ENCODE results near the gene PRKAR1A.

PRKAR1A gene

DNA sequence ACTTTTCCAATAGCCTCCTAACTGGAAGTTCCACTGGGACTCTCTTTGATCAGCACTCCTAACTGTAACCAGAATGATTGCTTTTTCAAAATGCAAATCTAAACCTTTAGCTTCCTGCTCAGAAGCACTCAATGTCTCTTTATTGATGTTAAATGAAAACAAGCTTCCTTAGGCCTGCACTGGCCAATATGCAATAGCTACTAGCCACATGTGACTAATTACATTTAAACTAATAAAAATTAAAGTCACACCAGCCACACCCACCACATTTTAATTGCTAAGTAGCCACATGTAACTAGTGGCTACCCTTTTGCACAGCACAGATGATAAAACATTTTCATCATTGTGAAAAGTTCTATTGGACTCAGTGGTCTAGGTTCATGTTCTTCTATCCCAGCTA lies 57.1 kb downstream of the PRKAR1A start:
- H3K27me3 ChIP-seq (ENCODE audit: insufficient read depth, poor library complexity, severe bottlenecking) = peaks cover 2% of the 10 kb centered on the region
- TF ChIP-seq POLR2AphosphoS5 (IDR thresholded peaks at IDR 0.05; ENCODE audit: low read depth) = no peak
- TF ChIP-seq GABPA (IDR thresholded peaks at IDR 0.05; ENCODE audit: low read depth) = no peak
- TF ChIP-seq, protein P1, sequence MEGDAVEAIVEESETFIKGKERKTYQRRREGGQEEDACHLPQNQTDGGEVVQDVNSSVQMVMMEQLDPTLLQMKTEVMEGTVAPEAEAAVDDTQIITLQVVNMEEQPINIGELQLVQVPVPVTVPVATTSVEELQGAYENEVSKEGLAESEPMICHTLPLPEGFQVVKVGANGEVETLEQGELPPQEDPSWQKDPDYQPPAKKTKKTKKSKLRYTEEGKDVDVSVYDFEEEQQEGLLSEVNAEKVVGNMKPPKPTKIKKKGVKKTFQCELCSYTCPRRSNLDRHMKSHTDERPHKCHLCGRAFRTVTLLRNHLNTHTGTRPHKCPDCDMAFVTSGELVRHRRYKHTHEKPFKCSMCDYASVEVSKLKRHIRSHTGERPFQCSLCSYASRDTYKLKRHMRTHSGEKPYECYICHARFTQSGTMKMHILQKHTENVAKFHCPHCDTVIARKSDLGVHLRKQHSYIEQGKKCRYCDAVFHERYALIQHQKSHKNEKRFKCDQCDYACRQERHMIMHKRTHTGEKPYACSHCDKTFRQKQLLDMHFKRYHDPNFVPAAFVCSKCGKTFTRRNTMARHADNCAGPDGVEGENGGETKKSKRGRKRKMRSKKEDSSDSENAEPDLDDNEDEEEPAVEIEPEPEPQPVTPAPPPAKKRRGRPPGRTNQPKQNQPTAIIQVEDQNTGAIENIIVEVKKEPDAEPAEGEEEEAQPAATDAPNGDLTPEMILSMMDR (IDR thresholded peaks at IDR 0.05; ENCODE audit: insufficient read depth, low read length) = no peak
- no peak for TF ChIP-seq SPI1 (IDR thresholded peaks at IDR 0.05; ENCODE audit: borderline replicate concordance, low read depth)
- TF ChIP-seq, protein P2, sequence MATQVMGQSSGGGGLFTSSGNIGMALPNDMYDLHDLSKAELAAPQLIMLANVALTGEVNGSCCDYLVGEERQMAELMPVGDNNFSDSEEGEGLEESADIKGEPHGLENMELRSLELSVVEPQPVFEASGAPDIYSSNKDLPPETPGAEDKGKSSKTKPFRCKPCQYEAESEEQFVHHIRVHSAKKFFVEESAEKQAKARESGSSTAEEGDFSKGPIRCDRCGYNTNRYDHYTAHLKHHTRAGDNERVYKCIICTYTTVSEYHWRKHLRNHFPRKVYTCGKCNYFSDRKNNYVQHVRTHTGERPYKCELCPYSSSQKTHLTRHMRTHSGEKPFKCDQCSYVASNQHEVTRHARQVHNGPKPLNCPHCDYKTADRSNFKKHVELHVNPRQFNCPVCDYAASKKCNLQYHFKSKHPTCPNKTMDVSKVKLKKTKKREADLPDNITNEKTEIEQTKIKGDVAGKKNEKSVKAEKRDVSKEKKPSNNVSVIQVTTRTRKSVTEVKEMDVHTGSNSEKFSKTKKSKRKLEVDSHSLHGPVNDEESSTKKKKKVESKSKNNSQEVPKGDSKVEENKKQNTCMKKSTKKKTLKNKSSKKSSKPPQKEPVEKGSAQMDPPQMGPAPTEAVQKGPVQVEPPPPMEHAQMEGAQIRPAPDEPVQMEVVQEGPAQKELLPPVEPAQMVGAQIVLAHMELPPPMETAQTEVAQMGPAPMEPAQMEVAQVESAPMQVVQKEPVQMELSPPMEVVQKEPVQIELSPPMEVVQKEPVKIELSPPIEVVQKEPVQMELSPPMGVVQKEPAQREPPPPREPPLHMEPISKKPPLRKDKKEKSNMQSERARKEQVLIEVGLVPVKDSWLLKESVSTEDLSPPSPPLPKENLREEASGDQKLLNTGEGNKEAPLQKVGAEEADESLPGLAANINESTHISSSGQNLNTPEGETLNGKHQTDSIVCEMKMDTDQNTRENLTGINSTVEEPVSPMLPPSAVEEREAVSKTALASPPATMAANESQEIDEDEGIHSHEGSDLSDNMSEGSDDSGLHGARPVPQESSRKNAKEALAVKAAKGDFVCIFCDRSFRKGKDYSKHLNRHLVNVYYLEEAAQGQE (IDR thresholded peaks at IDR 0.05; ENCODE audit: insufficient replicate concordance, low read depth) = no peak
- no peak overlapping the region for H3K4me3 ChIP-seq (replicated peaks; ENCODE audit: insufficient read depth, low read length)
- no peak overlapping the region for H3K27ac ChIP-seq (replicated peaks)
- DNase-seq (ENCODE audit: low read depth in 1 of 2, low spot score in 1 of 2) = no peak

DNA sequence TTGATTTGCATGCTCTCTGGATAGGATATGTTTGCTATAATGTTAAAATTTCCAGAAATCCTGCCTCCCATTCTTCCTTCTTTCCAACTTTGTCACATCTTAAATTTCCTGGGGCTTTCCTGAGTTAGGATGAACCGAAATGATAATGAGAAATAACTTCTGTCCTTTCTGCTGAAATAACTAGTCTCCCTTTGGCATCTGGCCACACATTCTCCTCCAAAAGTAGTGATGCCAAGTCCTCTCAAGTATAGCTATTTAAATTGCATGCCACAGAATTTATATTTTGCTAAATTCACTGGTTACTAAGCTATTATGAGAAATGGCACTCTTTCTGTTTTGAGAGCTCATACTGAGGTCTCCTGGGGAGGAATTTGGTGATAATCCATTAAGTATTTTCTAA lies 58.3 kb downstream of the PRKAR1A start:
- Histone ChIP-seq H3K27ac (replicated peaks) (no peak overlapping the region), H3K4me3 (replicated peaks; ENCODE audit: insufficient read depth, low read length) (no peak overlapping the region), H3K27me3 (ENCODE audit: insufficient read depth, poor library complexity, severe bottlenecking) (no peaks in the 10 kb centered on the region)
- no peak for DNase-seq (ENCODE audit: low read depth in 1 of 2, low spot score in 1 of 2)
- TF ChIP-seq SPI1 (IDR thresholded peaks at IDR 0.05; ENCODE audit: borderline replicate concordance, low read depth) = no peak
- TF ChIP-seq POLR2AphosphoS5 (IDR thresholded peaks at IDR 0.05; ENCODE audit: low read depth) = no peak
- TF ChIP-seq GABPA (IDR thresholded peaks at IDR 0.05; ENCODE audit: low read depth) = no peak
- TF ChIP-seq, protein P2 (IDR thresholded peaks at IDR 0.05; ENCODE audit: insufficient replicate concordance, low read depth) = no peak
- TF ChIP-seq, protein P1 (IDR thresholded peaks at IDR 0.05; ENCODE audit: insufficient read depth, low read length) = no peak

DNA sequence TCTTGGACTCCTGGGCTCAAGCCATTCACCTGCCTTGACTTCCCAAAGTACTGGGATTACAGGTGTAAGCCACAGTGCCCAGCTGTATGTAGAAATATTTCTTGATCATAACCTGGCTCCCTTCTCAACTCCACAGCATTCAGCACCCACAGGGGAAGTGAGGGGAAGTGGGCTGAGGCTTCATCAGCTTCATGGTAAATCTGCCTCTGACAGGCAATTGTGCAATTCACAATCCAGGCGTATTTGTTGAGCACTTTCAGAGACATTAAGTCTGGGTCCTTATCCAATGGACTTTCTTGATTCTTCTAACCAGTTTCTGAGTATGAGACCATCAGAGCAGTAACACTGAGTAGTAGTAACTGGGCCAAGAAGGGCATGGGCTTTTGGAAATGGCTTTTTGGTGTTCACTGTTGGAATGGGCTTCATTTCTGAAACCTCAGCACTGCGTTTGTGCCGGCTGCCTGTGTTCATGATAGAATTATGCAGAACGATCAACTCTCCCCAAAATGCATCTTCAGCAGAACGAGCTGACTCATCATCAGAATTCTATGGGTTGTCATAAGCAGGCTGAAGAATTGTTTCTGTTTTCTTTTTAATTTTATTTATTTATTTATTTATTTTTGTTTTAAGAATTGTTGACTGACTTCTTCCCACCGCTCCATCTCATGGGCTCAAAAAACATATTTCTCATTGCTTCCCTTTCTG lies 60.1 kb downstream of the PRKAR1A start:
- no peaks in the 10 kb centered on the region for H3K27me3 ChIP-seq (ENCODE audit: insufficient read depth, poor library complexity, severe bottlenecking)
- DNase-seq (ENCODE audit: low read depth in 1 of 2, low spot score in 1 of 2) = peak in 1 of 2 experiments; percentile 51
- H3K27ac ChIP-seq (replicated peaks) = no peak overlapping the region
- no peak overlapping the region for H3K4me3 ChIP-seq (replicated peaks; ENCODE audit: insufficient read depth, low read length)
- TF ChIP-seq, protein P1 (IDR thresholded peaks at IDR 0.05; ENCODE audit: insufficient read depth, low read length) = no peak
- TF ChIP-seq POLR2AphosphoS5 (IDR thresholded peaks at IDR 0.05; ENCODE audit: low read depth) = no peak
- peak; percentile 83 for TF ChIP-seq SPI1 (IDR thresholded peaks at IDR 0.05; ENCODE audit: borderline replicate concordance, low read depth)
- TF ChIP-seq, protein P2 (IDR thresholded peaks at IDR 0.05; ENCODE audit: insufficient replicate concordance, low read depth) = no peak
- TF ChIP-seq GABPA (IDR thresholded peaks at IDR 0.05; ENCODE audit: low read depth) = no peak
